WTC11 (cell line): ENCODE measurements around the gene CRIP1. TPM values are rescaled to one million over a fixed set of nuclear protein-coding genes. Genes with fewer than 3 reads are reported as not detected.

Experiments
- ATAC-seq: fragments of 200-7000 bp; cut with Tn5 transposase; 2 replicates; pipeline ENCODE4 v1.10.0; 2021; ENCODE audit warnings: mild to moderate bottlenecking, moderate library complexity
- CTCF ChIA-PET: fragments of 300-600 bp; sonication (Branson Sonifier 250); formaldehyde crosslinking; loops from one replicate; lab custom pipeline; 2021; ENCODE audit warnings: antibody characterized with exemption; lab: Charles Lee
- POLR2A ChIA-PET: fragments of 350-600 bp; sonication (Branson Sonifier 250); formaldehyde crosslinking; loops from one replicate; lab custom pipeline; 2021; ENCODE audit warnings: antibody characterized with exemption; lab: Charles Lee
- DNase-seq: peaks from one replicate; pipeline ENCODE4 v3.0.0; 2021; ENCODE audit warnings: low spot score
- H3K27ac Mint-ChIP-seq: 2 replicates; pipeline ENCODE4 v1.8.0; 2021; ENCODE audit warnings: mixed read lengths
- H3K27me3 Mint-ChIP-seq: 2 replicates; pipeline ENCODE4 v1.8.0; 2021; ENCODE audit warnings: low read depth, mild to moderate bottlenecking, moderate library complexity, mixed read lengths
- H3K36me3 Mint-ChIP-seq: 2 replicates; pipeline ENCODE4 v1.8.0; 2021; ENCODE audit warnings: mixed read lengths
- H3K4me1 Mint-ChIP-seq: 2 replicates; pipeline ENCODE4 v1.8.0; 2022; ENCODE audit warnings: mixed read lengths
- H3K4me3 Mint-ChIP-seq: 2 replicates; pipeline ENCODE4 v1.8.0; 2021; ENCODE audit warnings: mild to moderate bottlenecking, moderate library complexity, mixed read lengths
- H3K9me3 Mint-ChIP-seq: 2 replicates; pipeline ENCODE4 v1.8.0; 2021; ENCODE audit warnings: mixed read lengths
- CREM ChIP-seq: sonication (generic); formaldehyde crosslinking; IDR thresholded peaks from 2 replicates; pipeline ENCODE4 v1.8.1; 2022; ENCODE audit warnings: mild to moderate bottlenecking, missing genetic modification reagents, moderate library complexity
- CTCF ChIP-seq: fragments of 200-600 bp; IDR thresholded peaks from 2 replicates; pipeline ENCODE4 v1.8.0; 2022; ENCODE audit warnings: antibody characterized with exemption
- EMX1 ChIP-seq: fragments of 250-450 bp; sonication (Bioruptor Pico); IDR thresholded peaks from 2 replicates; pipeline ENCODE4 v1.8.0; 2021; ENCODE audit warnings: mild to moderate bottlenecking
- GABPB1 ChIP-seq: sonication (generic); formaldehyde crosslinking; IDR thresholded peaks from 2 replicates; pipeline ENCODE4 v1.8.1; 2023; ENCODE audit warnings: mild to moderate bottlenecking, missing genetic modification reagents
- HMGA2 ChIP-seq: fragments of 250-450 bp; sonication (Bioruptor Pico); IDR thresholded peaks from 2 replicates; pipeline ENCODE4 v1.4.0; 2021; ENCODE audit warnings: mild to moderate bottlenecking, moderate library complexity
- KAT7 ChIP-seq: sonication (generic); formaldehyde crosslinking; IDR thresholded peaks from 2 replicates; pipeline ENCODE4 v1.8.1; 2023; ENCODE audit warnings: missing genetic modification reagents, mild to moderate bottlenecking, borderline replicate concordance
- MXD4 ChIP-seq: fragments of 250-450 bp; sonication (Bioruptor Pico); IDR thresholded peaks from 2 replicates; pipeline ENCODE4 v1.8.0; 2021; ENCODE audit warnings: mild to moderate bottlenecking, moderate library complexity, borderline replicate concordance
- STAT6 ChIP-seq: sonication (generic); formaldehyde crosslinking; conservative IDR thresholded peaks from 2 replicates; pipeline ENCODE4 v1.8.1; 2023; ENCODE audit warnings: mild to moderate bottlenecking, low read depth, missing genetic modification reagents, moderate library complexity
- ZBTB43 ChIP-seq: sonication (generic); formaldehyde crosslinking; IDR thresholded peaks from 2 replicates; pipeline ENCODE4 v1.8.1; 2023; ENCODE audit warnings: mild to moderate bottlenecking, missing genetic modification reagents
- ZNF219 ChIP-seq: sonication (generic); formaldehyde crosslinking; IDR thresholded peaks from 2 replicates; pipeline ENCODE4 v1.8.0; 2023; ENCODE audit warnings: missing genetic modification reagents, mild to moderate bottlenecking, borderline replicate concordance
- total RNA-seq: library from RNA; stranded (reverse); gene quantifications from 3 replicates; pipeline ENCODE4 v1.2.3, GENCODE V29; 2021
- TF ChIP-seq, protein P1 (sequence below): sonication (generic); formaldehyde crosslinking; IDR thresholded peaks from 2 replicates; pipeline ENCODE4 v1.8.1; 2023; ENCODE audit warnings: mild to moderate bottlenecking, missing genetic modification reagents
- TF ChIP-seq, protein P2 (sequence below): sonication (generic); formaldehyde crosslinking; IDR thresholded peaks from 2 replicates; pipeline ENCODE4 v1.8.0; 2022; ENCODE audit warnings: mild to moderate bottlenecking, missing genetic modification reagents
- TF ChIP-seq, protein P3 (sequence below): sonication (generic); formaldehyde crosslinking; IDR thresholded peaks from 2 replicates; pipeline ENCODE4 v1.8.0; 2022; ENCODE audit warnings: missing genetic modification reagents

The CRIP1 gene
- total RNA-seq, 1 experiment from 2014 or later, result 9.0 TPM

DNA sequence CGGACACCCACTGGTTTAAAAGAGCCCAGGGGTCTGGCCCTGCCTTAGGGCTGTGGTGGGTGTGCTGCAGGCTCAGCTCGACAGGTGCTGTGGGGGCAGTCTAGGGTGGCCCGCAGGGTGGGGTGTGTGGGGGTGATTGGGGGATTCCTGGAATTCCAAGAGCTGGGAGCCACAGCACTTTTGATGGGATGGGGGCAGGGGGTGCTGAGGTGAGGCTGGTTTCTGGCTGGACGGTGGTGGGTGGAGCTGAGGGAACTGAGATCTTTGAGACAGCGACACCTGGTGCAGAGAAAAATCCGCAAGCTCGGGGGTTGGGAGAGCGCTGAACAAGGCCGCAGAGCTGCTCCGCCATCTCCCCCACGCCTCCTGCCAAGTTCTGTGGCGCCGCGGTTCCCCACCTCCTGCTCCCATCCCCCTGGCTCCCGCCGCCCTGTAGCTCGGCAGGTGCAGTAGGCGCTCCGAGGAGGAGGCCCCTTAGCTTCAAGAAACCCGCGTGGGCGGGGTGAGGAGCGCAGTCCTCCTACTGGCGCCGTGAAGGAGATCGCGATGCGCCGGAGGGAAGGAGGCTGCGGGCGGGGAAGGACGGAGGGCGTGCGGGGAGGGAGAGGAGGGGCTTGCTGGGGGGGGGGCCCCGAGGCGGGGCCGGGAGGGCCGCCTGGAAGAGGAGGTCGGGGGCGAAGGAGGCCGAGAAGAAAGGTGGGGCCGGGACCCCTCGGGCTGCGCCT is 3.0 kb downstream of the CRIP1 start (continued):
- TF ChIP-seq STAT6 (CRISPR knock-in tag) (no peak), KAT7 (CRISPR knock-in tag) (no peak), GABPB1 (no peak)
- TF ChIP-seq, protein P1, sequence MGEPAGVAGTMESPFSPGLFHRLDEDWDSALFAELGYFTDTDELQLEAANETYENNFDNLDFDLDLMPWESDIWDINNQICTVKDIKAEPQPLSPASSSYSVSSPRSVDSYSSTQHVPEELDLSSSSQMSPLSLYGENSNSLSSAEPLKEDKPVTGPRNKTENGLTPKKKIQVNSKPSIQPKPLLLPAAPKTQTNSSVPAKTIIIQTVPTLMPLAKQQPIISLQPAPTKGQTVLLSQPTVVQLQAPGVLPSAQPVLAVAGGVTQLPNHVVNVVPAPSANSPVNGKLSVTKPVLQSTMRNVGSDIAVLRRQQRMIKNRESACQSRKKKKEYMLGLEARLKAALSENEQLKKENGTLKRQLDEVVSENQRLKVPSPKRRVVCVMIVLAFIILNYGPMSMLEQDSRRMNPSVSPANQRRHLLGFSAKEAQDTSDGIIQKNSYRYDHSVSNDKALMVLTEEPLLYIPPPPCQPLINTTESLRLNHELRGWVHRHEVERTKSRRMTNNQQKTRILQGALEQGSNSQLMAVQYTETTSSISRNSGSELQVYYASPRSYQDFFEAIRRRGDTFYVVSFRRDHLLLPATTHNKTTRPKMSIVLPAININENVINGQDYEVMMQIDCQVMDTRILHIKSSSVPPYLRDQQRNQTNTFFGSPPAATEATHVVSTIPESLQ, result no peak
- TF ChIP-seq, all 79 proteins: peak for 4

DNA sequence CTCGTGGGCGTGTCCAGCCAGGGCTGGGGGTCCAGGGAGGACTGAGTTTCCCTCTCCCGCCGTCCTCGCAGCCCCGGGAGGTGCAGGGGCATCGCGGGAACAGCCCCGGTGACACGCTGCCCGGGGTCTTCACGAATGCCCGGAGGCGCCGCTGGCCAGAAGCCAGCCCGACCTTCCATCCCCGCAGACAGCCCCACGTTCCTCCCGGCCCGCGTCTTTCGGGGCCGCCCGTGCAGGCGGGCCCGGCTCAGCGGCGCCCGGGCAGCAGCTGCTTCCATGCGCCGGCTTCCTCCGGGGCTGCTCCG is 3.5 kb downstream of the CRIP1 start:
- POLR2A ChIA-PET, result interaction anchor here (1.7 kb wide), 1 partner anchor 9 kb away, joined by 10 read pairs; no protein-coding TSS in a partner anchor
- Mint-ChIP-seq H3K36me3 (no peaks in the 10 kb centered on the region), H3K27me3 (peaks cover 43% of the 10 kb centered on the region), H3K9me3 (no peaks in the 10 kb centered on the region), H3K4me3 (no peak overlapping the region), H3K27ac (no peak overlapping the region), H3K4me1 (peaks cover 4% of the 10 kb centered on the region)
- DNase-seq (no peak), ATAC-seq (no peak)
- no peak for TF ChIP-seq EMX1
- 0 out of 2 replicates have a peak, but pooled peaks have one; percentile 4 for TF ChIP-seq CREM (CRISPR knock-in tag)
- CTCF ChIA-PET, result interaction anchor here (0.6 to 3.4 kb wide), 26 partner anchors 9 to 335 kb away, joined by 3 to 93 read pairs (median 6); partner anchors contain the start of gene BRF1

GRCh38 chr14:105490572-105491365 is 4.1 kb downstream of the CRIP1 start, which contains the start of gene TEDC1:
Gene TEDC1 (plus strand): TSS chr14:105491246. CDS start chr14:105491376, 130 bp downstream.
- Mint-ChIP-seq H3K27ac (no peak within 1 kb of the TSS; the same call in none of the 2 replicates), H3K36me3 (no peaks in the 10 kb centered on the region), H3K27me3 (peaks cover 38% of the 10 kb centered on the region), H3K9me3 (no peaks in the 10 kb centered on the region), H3K4me3 (peak within 1 kb of the TSS; percentile 71), H3K4me1 (peaks cover 4% of the 10 kb centered on the region)
- ATAC-seq, result peak; percentile 82
- peak; percentile 97 for DNase-seq
- POLR2A ChIA-PET, result interaction anchor here (1.7 kb wide), 1 partner anchor 10 kb away, joined by 10 read pairs; no protein-coding TSS in a partner anchor
- CTCF ChIA-PET, result interaction anchor here (0.6 to 3.4 kb wide), 18 partner anchors 8 to 336 kb away, joined by 3 to 93 read pairs (median 8); partner anchors contain the start of gene BRF1
- TF ChIP-seq ZBTB43 (0 out of 2 replicates have a peak, but pooled peaks have one; percentile 25), CTCF (peak; percentile 52; the same call in 1 of the 2 replicates), ZNF219 (CRISPR knock-in tag) (0 out of 2 replicates have a peak, but pooled peaks have one; percentile 14), HMGA2 (CRISPR knock-in tag) (0 out of 2 replicates have a peak, but pooled peaks have one; percentile 32), MXD4 (CRISPR knock-in tag) (no peak)
- TF ChIP-seq, protein P2, sequence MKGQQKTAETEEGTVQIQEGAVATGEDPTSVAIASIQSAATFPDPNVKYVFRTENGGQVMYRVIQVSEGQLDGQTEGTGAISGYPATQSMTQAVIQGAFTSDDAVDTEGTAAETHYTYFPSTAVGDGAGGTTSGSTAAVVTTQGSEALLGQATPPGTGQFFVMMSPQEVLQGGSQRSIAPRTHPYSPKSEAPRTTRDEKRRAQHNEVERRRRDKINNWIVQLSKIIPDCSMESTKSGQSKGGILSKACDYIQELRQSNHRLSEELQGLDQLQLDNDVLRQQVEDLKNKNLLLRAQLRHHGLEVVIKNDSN (CRISPR knock-in tag), result no peak; the same call in 1 of the 2 replicates
- TF ChIP-seq, protein P3, sequence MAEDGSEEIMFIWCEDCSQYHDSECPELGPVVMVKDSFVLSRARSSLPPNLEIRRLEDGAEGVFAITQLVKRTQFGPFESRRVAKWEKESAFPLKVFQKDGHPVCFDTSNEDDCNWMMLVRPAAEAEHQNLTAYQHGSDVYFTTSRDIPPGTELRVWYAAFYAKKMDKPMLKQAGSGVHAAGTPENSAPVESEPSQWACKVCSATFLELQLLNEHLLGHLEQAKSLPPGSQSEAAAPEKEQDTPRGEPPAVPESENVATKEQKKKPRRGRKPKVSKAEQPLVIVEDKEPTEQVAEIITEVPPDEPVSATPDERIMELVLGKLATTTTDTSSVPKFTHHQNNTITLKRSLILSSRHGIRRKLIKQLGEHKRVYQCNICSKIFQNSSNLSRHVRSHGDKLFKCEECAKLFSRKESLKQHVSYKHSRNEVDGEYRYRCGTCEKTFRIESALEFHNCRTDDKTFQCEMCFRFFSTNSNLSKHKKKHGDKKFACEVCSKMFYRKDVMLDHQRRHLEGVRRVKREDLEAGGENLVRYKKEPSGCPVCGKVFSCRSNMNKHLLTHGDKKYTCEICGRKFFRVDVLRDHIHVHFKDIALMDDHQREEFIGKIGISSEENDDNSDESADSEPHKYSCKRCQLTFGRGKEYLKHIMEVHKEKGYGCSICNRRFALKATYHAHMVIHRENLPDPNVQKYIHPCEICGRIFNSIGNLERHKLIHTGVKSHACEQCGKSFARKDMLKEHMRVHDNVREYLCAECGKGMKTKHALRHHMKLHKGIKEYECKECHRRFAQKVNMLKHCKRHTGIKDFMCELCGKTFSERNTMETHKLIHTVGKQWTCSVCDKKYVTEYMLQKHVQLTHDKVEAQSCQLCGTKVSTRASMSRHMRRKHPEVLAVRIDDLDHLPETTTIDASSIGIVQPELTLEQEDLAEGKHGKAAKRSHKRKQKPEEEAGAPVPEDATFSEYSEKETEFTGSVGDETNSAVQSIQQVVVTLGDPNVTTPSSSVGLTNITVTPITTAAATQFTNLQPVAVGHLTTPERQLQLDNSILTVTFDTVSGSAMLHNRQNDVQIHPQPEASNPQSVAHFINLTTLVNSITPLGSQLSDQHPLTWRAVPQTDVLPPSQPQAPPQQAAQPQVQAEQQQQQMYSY (CRISPR knock-in tag), result no peak
